H1 (cell line): Measurements from ENCODE around the gene TOMM22. TPM values are rescaled to one million over a fixed set of nuclear protein-coding genes. Genes with fewer than 3 reads are reported as not detected.

Source experiments
- CTBP2 ChIP-seq: IDR thresholded peaks from 2 replicates; pipeline ENCODE4 v1.7.0; 2011; ENCODE audit warnings: borderline replicate concordance, mild to moderate bottlenecking, moderate library complexity, mixed read lengths, low read length; ENCODE audit not compliant: insufficient read depth, insufficient read length
- EGR1 ChIP-seq: IDR thresholded peaks from 2 replicates; pipeline ENCODE4 v1.6.1; 2011; ENCODE audit warnings: low read depth, low read length, borderline replicate concordance
- NRF1 ChIP-seq: IDR thresholded peaks from 2 replicates; pipeline ENCODE4 v1.6.1; 2011; ENCODE audit warnings: mild to moderate bottlenecking, low read depth, low read length, improper control_type of control experiment
- TAF7 ChIP-seq: optimal IDR thresholded peaks from 2 replicates; pipeline ENCODE3; 2011; ENCODE audit warnings: low read depth, mild to moderate bottlenecking, inconsistent platforms, low read length, moderate library complexity, borderline replicate concordance
- polyA plus RNA-seq, 7 experiments: library from polyadenylated mRNA; depleted of rRNA in 3 of 7; stranded (reverse) in 5 of 7; unstranded in 2 of 7; fragments of >200 nt in 5 of 7; fragments of 200-250 nt in 2 of 7; gene quantifications; 1 replicate in 5 of 7; 2 replicates in 1 of 7; 4 replicates in 1 of 7; pipeline versions ENCODE4 v1.2.1 to v1.2.3, GENCODE V29; 2011 to 2013; ENCODE audit warnings: missing spikeins in 2 of 7, mixed read lengths in 2 of 7
- total RNA-seq: library from RNA; stranded (reverse); fragmentation: NEBNext Ultra II Directional; extraction: Animal tissue kit (Norgen Biotek cat#: 25700); gene quantifications from 2 replicates; pipeline ENCODE4 v1.2.1, GENCODE V29; 2021

TOMM22 gene
- total and polyA plus RNA-seq, 2 of the 8 experiments (the other 6 are each of a cell fraction or from before 2014, with no cell fraction given) = 84.0 to 125 TPM

DNA sequence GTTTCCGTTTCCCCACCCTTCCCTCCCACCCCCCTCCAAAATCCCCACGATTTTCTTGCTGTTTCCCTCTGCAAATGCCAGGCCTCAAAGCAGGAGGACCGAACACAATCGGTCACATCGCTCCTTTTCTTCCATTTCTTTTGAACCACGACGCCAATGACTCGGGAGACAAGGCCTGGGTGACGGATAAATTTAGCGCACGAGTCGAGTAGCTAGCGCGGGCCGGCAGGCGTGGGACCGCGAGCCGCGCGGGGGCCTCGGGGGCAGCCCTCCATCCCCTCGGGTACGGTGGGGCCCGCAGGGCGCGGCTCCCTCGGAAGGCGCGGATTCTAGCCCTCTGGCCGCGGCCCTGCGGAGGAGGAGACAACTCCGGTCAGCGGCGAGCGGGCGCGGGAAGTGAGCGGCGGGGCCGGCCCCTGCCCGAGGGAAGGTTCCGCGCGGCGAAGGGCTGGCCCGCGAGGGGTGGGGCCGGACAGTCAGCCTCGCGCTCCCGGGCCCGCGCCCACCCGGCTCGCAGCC lies 18.6 kb downstream of the TOMM22 start (continued):
- TF ChIP-seq CTBP2 (no peak), EGR1 (no peak), TAF7 (peak; percentile 26), NRF1 (no peak)
